Right atrium auricular region (tissue), 2 donors: Measurements from ENCODE around the gene DAGLA. TPM values are rescaled to one million over a fixed set of nuclear protein-coding genes. Genes with fewer than 3 reads are reported as not detected.

Experiments
- DNase-seq: peaks from one replicate; pipeline ENCODE4 v3.0.0-alpha.2; 2019; ENCODE audit warnings: low spot score
- H3K27ac ChIP-seq, 2 donors: fragments of 200-600 bp; sonication (generic); 1 replicate in 1 of 2; 2 replicates in 1 of 2; pipeline ENCODE4 v1.5.1; 2016 to 2019
- H3K27me3 ChIP-seq, 2 donors: fragments of 200-600 bp; sonication (generic); one replicate each; pipeline versions ENCODE4 v1.5.1 to v1.6.0; 2017 to 2019
- H3K36me3 ChIP-seq: fragments of 200-600 bp; sonication (generic); one replicate; pipeline ENCODE4 v1.5.1; 2016
- H3K4me1 ChIP-seq, 2 donors: fragments of 200-600 bp; sonication (generic); one replicate each; pipeline versions ENCODE4 v1.5.1 to v1.6.0; 2017 to 2019
- H3K4me3 ChIP-seq, 2 donors: fragments of 200-600 bp; sonication (generic); 1 replicate in 1 of 2; 2 replicates in 1 of 2; pipeline ENCODE4 v1.5.1; 2017 to 2019; ENCODE audit warnings: mild to moderate bottlenecking in 1 of 2, moderate library complexity in 1 of 2
- H3K9me3 ChIP-seq, 2 donors: fragments of 200-600 bp; sonication (generic); one replicate each; pipeline ENCODE4 v1.5.1; 2019
- CTCF ChIP-seq, 2 donors: fragments of 200-600 bp; sonication (generic); IDR thresholded peaks; one replicate each; pipeline ENCODE4 v1.5.1; 2019; ENCODE audit warnings: antibody characterized with exemption in 2 of 2
- total RNA-seq, 2 donors: library from RNA; depleted of rRNA; stranded (reverse); fragments of >200 nt; gene quantifications; one replicate each; pipeline ENCODE4 v1.1.0, GENCODE V29; 2016

DAGLA gene
- total RNA-seq, 2 donors from 2014 or later: 3.9 to 5.7 TPM

- no peaks in the 10 kb centered on the region for H3K27me3 ChIP-seq
- no peak for TF ChIP-seq CTCF (IDR thresholded peaks at IDR 0.05)
- H3K27ac ChIP-seq: no peak overlapping the region
- H3K4me1 ChIP-seq: peaks cover 0 to 10% of the 10 kb centered on the region in 2 donors
- no peak overlapping the region for H3K4me3 ChIP-seq
- no peaks in the 10 kb centered on the region for H3K9me3 ChIP-seq
- no peak for DNase-seq
- no peaks in the 10 kb centered on the region for H3K36me3 ChIP-seq
Observed at GRCh38 chr11:61773356-61773755, 93.2 kb downstream of the DAGLA start.

GRCh38 chr11:61773809-61774208 is 93.6 kb downstream of the DAGLA start:
- H3K4me1 ChIP-seq: peaks cover 0 to 10% of the 10 kb centered on the region in 2 donors
- no peaks in the 10 kb centered on the region for H3K27me3 ChIP-seq
- no peak overlapping the region for H3K4me3 ChIP-seq
- no peak for DNase-seq
- no peak for TF ChIP-seq CTCF (IDR thresholded peaks at IDR 0.05)
- H3K9me3 ChIP-seq: no peaks in the 10 kb centered on the region
- H3K36me3 ChIP-seq: no peaks in the 10 kb centered on the region
- no peak overlapping the region for H3K27ac ChIP-seq

GRCh38 chr11:61774411-61774810 is 94.2 kb downstream of the DAGLA start:
- DNase-seq: no peak
- H3K4me1 ChIP-seq: peaks cover 0 to 10% of the 10 kb centered on the region in 2 donors
- TF ChIP-seq CTCF (IDR thresholded peaks at IDR 0.05): no peak
- H3K4me3 ChIP-seq: no peak overlapping the region
- H3K9me3 ChIP-seq: no peaks in the 10 kb centered on the region
- no peaks in the 10 kb centered on the region for H3K27me3 ChIP-seq
- H3K27ac ChIP-seq: no peak overlapping the region
- H3K36me3 ChIP-seq: no peaks in the 10 kb centered on the region

GRCh38 chr11:61775106-61775505 is 94.9 kb downstream of the DAGLA start:
- Histone ChIP-seq H3K27me3 (no peaks in the 10 kb centered on the region), H3K9me3 (no peaks in the 10 kb centered on the region), H3K4me1 (peaks cover 0 to 10% of the 10 kb centered on the region in 2 donors), H3K36me3 (no peaks in the 10 kb centered on the region), H3K4me3 (no peak overlapping the region), H3K27ac (no peak overlapping the region)
- TF ChIP-seq CTCF (IDR thresholded peaks at IDR 0.05): no peak
- no peak for DNase-seq

GRCh38 chr11:61775606-61776554 is 95.7 kb downstream of the DAGLA start:
- no peak for DNase-seq
- Histone ChIP-seq H3K9me3 (no peaks in the 10 kb centered on the region), H3K27ac (no peak overlapping the region), H3K27me3 (no peaks in the 10 kb centered on the region), H3K36me3 (no peaks in the 10 kb centered on the region), H3K4me3 (no peak overlapping the region), H3K4me1 (peaks cover 0 to 10% of the 10 kb centered on the region in 2 donors)
- TF ChIP-seq CTCF (IDR thresholded peaks at IDR 0.05): no peak
